GM12878 (cell line): ENCODE measurements around the gene CD27. TPM values are rescaled to one million over a fixed set of nuclear protein-coding genes. Genes with fewer than 3 reads are reported as not detected.

Experiments
- ATAC-seq: fragments of 200-7000 bp; cut with Tn5 transposase; 3 replicates; pipeline ENCODE4 v1.9.1; 2020; ENCODE audit warnings: mild to moderate bottlenecking, moderate library complexity
- BruUV-seq: library from RNA; stranded (reverse); fragments of 400-500 nt; replicated peaks from 2 replicates; lab custom pipeline; 2021; lab: Mats Ljungman, UMichigan
- CTCF ChIA-PET: fragments of 300-600 bp; sonication (Branson Sonifier 250); formaldehyde crosslinking; extraction: SDS; loops from one replicate; lab custom pipeline; 2021; ENCODE audit warnings: inconsistent platforms; lab: Yijun Ruan, JAX
- POLR2A ChIA-PET: fragments of 350-600 bp; formaldehyde crosslinking; extraction: SDS; loops from one replicate; lab custom pipeline; 2021; ENCODE audit warnings: inconsistent platforms; lab: Charles Lee
- RAD21 ChIA-PET: fragments of 300-600 bp; sonication (Branson Sonifier 250); formaldehyde crosslinking; loops from one replicate; lab custom pipeline; 2023; ENCODE audit warnings: antibody characterized with exemption; ENCODE audit not compliant: unreplicated experiment; lab: Charles Lee
- SMC1A ChIA-PET: fragments of 300-600 bp; sonication (Branson Sonifier 250); formaldehyde crosslinking; loops from one replicate; lab custom pipeline; 2023; ENCODE audit not compliant: unreplicated experiment, uncharacterized antibody; lab: Charles Lee
- DNase-seq: peaks from one replicate; pipeline ENCODE4 v3.0.0-alpha.2; 2011; ENCODE audit warnings: low read depth, low spot score
- FAIRE-seq: peaks from 3 replicates; lab custom pipeline; 2011; peaks lifted over from hg19 to GRCh38; lab: Jason Lieb, UNC
- H2AFZ ChIP-seq: 2 replicates; pipeline ENCODE4 v1.6.0; 2011; ENCODE audit warnings: low read depth, low read length, control low read depth; ENCODE audit not compliant: control insufficient read depth
- H3K27ac ChIP-seq: 2 replicates; pipeline ENCODE4 v1.5.1; 2011; ENCODE audit warnings: control low read depth; ENCODE audit not compliant: control insufficient read depth, insufficient read depth
- H3K27me3 ChIP-seq, 2 experiments: replicated peaks in 1 of 2; 2 replicates each; pipeline versions ENCODE4 v1.6.0 to v1.6.1; 2011; ENCODE audit warnings: low read length in 1 of 2; ENCODE audit not compliant: control insufficient read depth in 2 of 2, insufficient read depth in 2 of 2
- H3K36me3 ChIP-seq, 2 experiments: 2 replicates each; pipeline ENCODE4 v1.5.1; 2011; ENCODE audit warnings: low read length in 1 of 2; ENCODE audit not compliant: control insufficient read depth in 2 of 2, insufficient read depth in 2 of 2
- H3K4me1 ChIP-seq: 2 replicates; pipeline ENCODE4 v1.6.1; 2011; ENCODE audit warnings: mild to moderate bottlenecking, low read length, moderate library complexity, mixed read lengths; ENCODE audit not compliant: control insufficient read depth, insufficient read depth
- H3K4me2 ChIP-seq: 2 replicates; pipeline ENCODE4 v1.6.0; 2011; ENCODE audit warnings: control low read depth; ENCODE audit not compliant: control insufficient read depth, insufficient read depth
- H3K4me3 ChIP-seq: fragments of 200-600 bp; sonication (generic); 2 replicates; pipeline ENCODE4 v1.5.1; 2016
- H3K79me2 ChIP-seq: 2 replicates; pipeline ENCODE4 v1.6.0; 2011; ENCODE audit warnings: low read length; ENCODE audit not compliant: control insufficient read depth, insufficient read depth
- H3K9ac ChIP-seq: 2 replicates; pipeline ENCODE4 v1.8.0; 2011; ENCODE audit warnings: low read length, control low read depth, mixed read lengths; ENCODE audit not compliant: control insufficient read depth, insufficient read depth
- H3K9me3 ChIP-seq: replicated peaks from 3 replicates; pipeline ENCODE4 v1.5.1; 2011; ENCODE audit warnings: mild to moderate bottlenecking, low read length; ENCODE audit not compliant: control insufficient read depth, insufficient read depth
- H4K20me1 ChIP-seq: 2 replicates; pipeline ENCODE4 v1.6.0; 2011; ENCODE audit not compliant: control insufficient read depth, insufficient read depth
- CEBPB ChIP-seq, 2 experiments: fragments of 150-350 bp in 1 of 2; IDR thresholded peaks; 2 replicates each; pipeline ENCODE4 v1.6.1; 2012 to 2014; ENCODE audit warnings: low read depth in 2 of 2, low read length in 2 of 2, borderline replicate concordance in 1 of 2, inconsistent platforms in 1 of 2
- IRF4 ChIP-seq: IDR thresholded peaks from 2 replicates; pipeline ENCODE4 v1.6.1; 2011; ENCODE audit warnings: low read depth, low read length
- MEF2B ChIP-seq: fragments of 450-650 bp; IDR thresholded peaks from 2 replicates; pipeline ENCODE4 v1.6.1; 2018; ENCODE audit warnings: mild to moderate bottlenecking, moderate library complexity; ENCODE audit not compliant: partially characterized antibody, poor library complexity, severe bottlenecking
- NFYA ChIP-seq: IDR thresholded peaks from 2 replicates; pipeline ENCODE4 v1.6.1; 2011; ENCODE audit warnings: low read depth, mild to moderate bottlenecking, low read length, improper control_type of control experiment, borderline replicate concordance
- RAD21 ChIP-seq: IDR thresholded peaks from 2 replicates; pipeline ENCODE4 v1.6.1; 2011; ENCODE audit warnings: mild to moderate bottlenecking, low read depth, low read length, moderate library complexity; ENCODE audit not compliant: insufficient read depth
- RFX5 ChIP-seq: IDR thresholded peaks from 2 replicates; pipeline ENCODE4 v1.6.1; 2011; ENCODE audit warnings: low read depth, low read length, improper control_type of control experiment
- SREBF2 ChIP-seq: IDR thresholded peaks from 2 replicates; pipeline ENCODE4 v1.6.1; 2012; ENCODE audit warnings: mild to moderate bottlenecking, low read length
- WRNIP1 ChIP-seq: IDR thresholded peaks from 2 replicates; pipeline ENCODE4 v1.6.1; 2011; ENCODE audit warnings: low read depth, low read length, improper control_type of control experiment, borderline replicate concordance
- WGBS: methylation state at CpG from one replicate; pipeline ENCODE4 v1.1.6; 2016; ENCODE audit warnings: low lambda C conversion rate; ENCODE audit not compliant: insufficient replicate concordance, insufficient coverage; ENCODE audit errors: missing lambda C conversion rate; 5-methylcytosine and 5-hydroxymethylcytosine counted together
- in situ Hi-C: fragments of 300-500 bp; cut with MboI; formaldehyde crosslinking; loops from 9 replicates; pipeline ENCODE4 v1.14.3; 2018; ENCODE audit warnings: mixed read lengths
- intact Hi-C: fragments of 100-400 bp; cut with micrococcal nuclease; formaldehyde crosslinking; loops from one replicate; pipeline ENCODE4 v1.14.2; 2022; ENCODE audit not compliant: unreplicated experiment
- polyA plus RNA-seq, 11 experiments: library from polyadenylated mRNA; depleted of rRNA in 4 of 11; unstranded in 6 of 11; stranded (reverse) in 5 of 11; fragments of >200 nt; fragmentation: Nextera tagmentation in 4 of 11; fragmentation: Illumina TruSeq in 1 of 11; extraction: Ambion mirVana in 4 of 11; extraction: Trizol in 1 of 11; gene quantifications; 1 replicate in 1 of 11; 2 replicates in 10 of 11; pipeline versions ENCODE4 v1.2.1 to v1.2.3, GENCODE V29; 2011 to 2016; ENCODE audit warnings: inconsistent platforms in 2 of 11, missing spikeins in 2 of 11, low read depth in 1 of 11
- total RNA-seq, 4 experiments: library from RNA; depleted of rRNA in 3 of 4; stranded (reverse); fragments of >200 nt in 3 of 4; fragmentation: Illumina TruSeq in 1 of 4; extraction: Trizol in 1 of 4; gene quantifications; 2 replicates each; pipeline versions ENCODE4 v1.2.1 to v1.2.3, GENCODE V29; 2013 to 2021
- TF ChIP-seq, protein P1 (sequence below): fragments of 450-650 bp; IDR thresholded peaks from 2 replicates; pipeline ENCODE4 v1.6.1; 2014; ENCODE audit warnings: mild to moderate bottlenecking
- TF ChIP-seq, protein P2 (sequence below): fragments of 450-650 bp; formaldehyde crosslinking; IDR thresholded peaks from 2 replicates; pipeline ENCODE4 v1.4.0; 2022; ENCODE audit warnings: mild to moderate bottlenecking, moderate library complexity
- TF ChIP-seq, protein P3 (sequence below): fragments of 450-650 bp; IDR thresholded peaks from 2 replicates; pipeline ENCODE4 v1.6.1; 2017; ENCODE audit warnings: mild to moderate bottlenecking

The CD27 gene
- total and polyA plus RNA-seq, 10 of the 15 experiments (the other 5 are each of a cell fraction or from before 2014, with no cell fraction given) = 4.9 to 184 (median 106) TPM

DNA sequence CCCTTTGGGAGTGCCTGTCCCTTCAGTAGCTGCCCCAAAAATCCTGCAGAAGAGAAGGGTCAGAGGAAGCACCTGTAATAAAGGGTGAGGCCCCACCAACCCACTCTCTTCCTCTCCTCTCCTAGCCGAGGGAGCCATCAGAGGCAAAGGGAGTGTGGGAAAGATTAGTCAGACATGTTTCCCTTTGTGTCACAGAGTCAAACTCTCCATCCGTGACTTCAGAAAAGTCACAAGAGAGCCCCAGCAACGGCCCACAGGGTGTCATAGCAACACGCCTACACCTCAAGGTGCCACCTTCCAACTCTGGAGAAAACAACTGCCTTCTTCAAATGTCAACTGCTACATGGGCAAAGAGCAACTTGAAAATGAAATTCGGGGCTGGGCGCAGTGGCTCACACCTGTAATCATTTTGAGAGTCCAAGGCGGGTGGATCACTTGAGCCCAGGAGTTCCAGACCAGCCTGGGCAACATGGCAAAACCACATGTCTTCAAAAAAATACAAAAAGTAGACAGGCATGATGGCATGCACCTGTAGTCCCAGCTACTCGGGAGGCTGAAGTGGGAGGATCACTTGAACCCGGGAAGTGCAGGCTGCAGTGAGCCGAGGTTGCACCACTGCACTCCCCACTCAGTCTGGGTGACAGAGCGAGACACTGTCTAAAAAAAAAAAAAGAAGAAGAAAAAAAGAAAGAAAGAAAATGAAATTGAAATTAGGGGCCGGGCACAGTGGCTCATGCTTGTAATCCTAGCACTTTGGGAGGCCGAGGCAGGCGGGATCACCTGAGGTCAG, 17.7 kb upstream of the CD27 start:
- WGBS = 0% methylated on average over 13 of the region's 14 CpGs
- Histone ChIP-seq H3K27ac (peak overlapping the region; percentile 95), H3K27me3 (no peaks in the 10 kb centered on the region; a peak in 1 of 4 replicates), H3K79me2 (peaks cover 3% of the 10 kb centered on the region), H3K4me1 (peaks cover 73% of the 10 kb centered on the region), H4K20me1 (no peaks in the 10 kb centered on the region), H3K4me3 (peak overlapping the region; percentile 32; the same call in 1 of the 2 replicates), H2AFZ (peak overlapping the region; percentile 32), H3K36me3 (no peaks in the 10 kb centered on the region), H3K9me3 (no peaks in the 10 kb centered on the region), H3K4me2 (peak overlapping the region; percentile 82), H3K9ac (peak overlapping the region; percentile 71)
- ChIA-PET POLR2A (interaction anchor here (0.7 to 7.3 kb wide), 12 partner anchors 14 to 108 kb away, joined by 3 to 134 read pairs (median 6); partner anchors contain the start of genes CD27, GAPDH, MRPL51 and TAPBPL), CTCF (interaction anchor here (1.0 to 8.1 kb wide), 13 partner anchors 12 to 126 kb away, joined by 3 to 240 read pairs (median 35); partner anchors contain the start of genes CD27, TAPBPL and VAMP1), SMC1A (interaction anchor here (0.9 to 8.1 kb wide), 14 partner anchors 9 to 197 kb away, joined by 3 to 211 read pairs (median 12); partner anchors contain the start of genes CD27, GAPDH, TAPBPL and VAMP1), RAD21 (interaction anchor here (0.8 to 7.6 kb wide), 12 partner anchors 12 to 111 kb away, joined by 3 to 151 read pairs (median 40); partner anchors contain the start of genes CD27, TAPBPL and VAMP1)
- ATAC-seq (peak; percentile 80), FAIRE-seq (peak; percentile 96), DNase-seq (peak; percentile 97)
- in situ Hi-C loops (loop anchor here (5.0 kb wide), 2 partner anchors 35 to 105 kb away; partner anchors contain the start of gene GAPDH), intact Hi-C loops (loop anchor here (1.0 kb wide), 4 partner anchors 16 to 66 kb away; partner anchors contain the start of gene MRPL51)
- no TSS peak for BruUV-seq
- TF ChIP-seq, protein P1, sequence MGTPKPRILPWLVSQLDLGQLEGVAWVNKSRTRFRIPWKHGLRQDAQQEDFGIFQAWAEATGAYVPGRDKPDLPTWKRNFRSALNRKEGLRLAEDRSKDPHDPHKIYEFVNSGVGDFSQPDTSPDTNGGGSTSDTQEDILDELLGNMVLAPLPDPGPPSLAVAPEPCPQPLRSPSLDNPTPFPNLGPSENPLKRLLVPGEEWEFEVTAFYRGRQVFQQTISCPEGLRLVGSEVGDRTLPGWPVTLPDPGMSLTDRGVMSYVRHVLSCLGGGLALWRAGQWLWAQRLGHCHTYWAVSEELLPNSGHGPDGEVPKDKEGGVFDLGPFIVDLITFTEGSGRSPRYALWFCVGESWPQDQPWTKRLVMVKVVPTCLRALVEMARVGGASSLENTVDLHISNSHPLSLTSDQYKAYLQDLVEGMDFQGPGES = no peak
- TF ChIP-seq CEBPB (IDR thresholded peaks at IDR 0.05; ENCODE audit: borderline replicate concordance in 1 of 2, low read depth in 2 of 2, low read length in 2 of 2) (0 out of 4 replicates have a peak, but pooled peaks of 1 of the 2 experiments have one; percentile 34), IRF4 (peak; percentile 42; the same call in 1 of the 2 replicates), NFYA (no peak), WRNIP1 (no peak), RFX5 (no peak), RAD21 (0 out of 2 replicates have a peak, but pooled peaks have one; percentile 16), SREBF2 (no peak), MEF2B (peak; percentile 90)
- TF ChIP-seq, protein P2, sequence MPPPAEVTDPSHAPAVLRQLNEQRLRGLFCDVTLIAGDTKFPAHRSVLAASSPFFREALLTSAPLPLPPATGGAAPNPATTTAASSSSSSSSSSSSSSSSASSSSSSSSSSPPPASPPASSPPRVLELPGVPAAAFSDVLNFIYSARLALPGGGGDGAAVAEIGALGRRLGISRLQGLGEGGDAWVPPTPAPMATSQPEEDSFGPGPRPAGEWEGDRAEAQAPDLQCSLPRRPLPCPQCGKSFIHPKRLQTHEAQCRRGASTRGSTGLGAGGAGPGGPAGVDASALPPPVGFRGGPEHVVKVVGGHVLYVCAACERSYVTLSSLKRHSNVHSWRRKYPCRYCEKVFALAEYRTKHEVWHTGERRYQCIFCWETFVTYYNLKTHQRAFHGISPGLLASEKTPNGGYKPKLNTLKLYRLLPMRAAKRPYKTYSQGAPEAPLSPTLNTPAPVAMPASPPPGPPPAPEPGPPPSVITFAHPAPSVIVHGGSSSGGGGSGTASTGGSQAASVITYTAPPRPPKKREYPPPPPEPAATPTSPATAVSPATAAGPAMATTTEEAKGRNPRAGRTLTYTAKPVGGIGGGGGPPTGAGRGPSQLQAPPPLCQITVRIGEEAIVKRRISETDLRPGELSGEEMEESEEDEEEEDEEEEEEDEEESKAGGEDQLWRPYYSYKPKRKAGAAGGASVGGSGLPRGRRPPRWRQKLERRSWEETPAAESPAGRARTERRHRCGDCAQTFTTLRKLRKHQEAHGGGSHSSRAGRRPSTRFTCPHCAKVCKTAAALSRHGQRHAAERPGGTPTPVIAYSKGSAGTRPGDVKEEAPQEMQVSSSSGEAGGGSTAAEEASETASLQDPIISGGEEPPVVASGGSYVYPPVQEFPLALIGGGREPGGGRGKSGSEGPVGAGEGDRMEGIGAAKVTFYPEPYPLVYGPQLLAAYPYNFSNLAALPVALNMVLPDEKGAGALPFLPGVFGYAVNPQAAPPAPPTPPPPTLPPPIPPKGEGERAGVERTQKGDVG (CRISPR knock-in tag) = no peak
- TF ChIP-seq, protein P3, sequence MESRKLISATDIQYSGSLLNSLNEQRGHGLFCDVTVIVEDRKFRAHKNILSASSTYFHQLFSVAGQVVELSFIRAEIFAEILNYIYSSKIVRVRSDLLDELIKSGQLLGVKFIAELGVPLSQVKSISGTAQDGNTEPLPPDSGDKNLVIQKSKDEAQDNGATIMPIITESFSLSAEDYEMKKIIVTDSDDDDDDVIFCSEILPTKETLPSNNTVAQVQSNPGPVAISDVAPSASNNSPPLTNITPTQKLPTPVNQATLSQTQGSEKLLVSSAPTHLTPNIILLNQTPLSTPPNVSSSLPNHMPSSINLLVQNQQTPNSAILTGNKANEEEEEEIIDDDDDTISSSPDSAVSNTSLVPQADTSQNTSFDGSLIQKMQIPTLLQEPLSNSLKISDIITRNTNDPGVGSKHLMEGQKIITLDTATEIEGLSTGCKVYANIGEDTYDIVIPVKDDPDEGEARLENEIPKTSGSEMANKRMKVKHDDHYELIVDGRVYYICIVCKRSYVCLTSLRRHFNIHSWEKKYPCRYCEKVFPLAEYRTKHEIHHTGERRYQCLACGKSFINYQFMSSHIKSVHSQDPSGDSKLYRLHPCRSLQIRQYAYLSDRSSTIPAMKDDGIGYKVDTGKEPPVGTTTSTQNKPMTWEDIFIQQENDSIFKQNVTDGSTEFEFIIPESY = no peak
